IMR-90 (cell line): ENCODE data around the gene CHST8. TPM values are rescaled to one million over a fixed set of nuclear protein-coding genes. Genes with fewer than 3 reads are reported as not detected.

Experiments used
- ATAC-seq: fragments of 200-7000 bp; cut with Tn5 transposase; 2 replicates; pipeline ENCODE4 v1.9.1; 2020; ENCODE audit warnings: low read depth, mild to moderate bottlenecking, moderate library complexity
- BruUV-seq: library from RNA; stranded (reverse); fragments of 400-500 nt; replicated peaks from 2 replicates; lab custom pipeline; 2021; lab: Mats Ljungman, UMichigan
- CTCF ChIA-PET: fragments of 300-600 bp; formaldehyde crosslinking; extraction: SDS; loops from one replicate; lab custom pipeline; 2021; ENCODE audit warnings: antibody characterized with exemption; lab: Yijun Ruan, JAX
- POLR2A ChIA-PET: fragments of 300-600 bp; sonication (Branson Sonifier 250); formaldehyde crosslinking; loops from one replicate; lab custom pipeline; 2022; ENCODE audit warnings: antibody characterized with exemption; ENCODE audit not compliant: unreplicated experiment; lab: Charles Lee
- DNase-seq: peaks from one replicate; pipeline ENCODE4 v3.0.0; 2013
- H2AFZ ChIP-seq: replicated peaks from 2 replicates; pipeline ENCODE3; 2013; ENCODE audit warnings: low read length, mild to moderate bottlenecking; ENCODE audit not compliant: poor library complexity
- H2AK5ac ChIP-seq: 2 replicates; pipeline ENCODE4 v1.6.1; 2013; ENCODE audit warnings: low read depth, low read length, inconsistent platforms
- H2AK9ac ChIP-seq: replicated peaks from 2 replicates; pipeline ENCODE3; 2013; ENCODE audit warnings: mild to moderate bottlenecking, low read depth, low read length, moderate library complexity; ENCODE audit not compliant: poor library complexity
- H2BK120ac ChIP-seq: 2 replicates; pipeline ENCODE4 v1.6.1; 2013; ENCODE audit warnings: low read depth, low read length, inconsistent platforms
- H2BK15ac ChIP-seq: 3 replicates; pipeline ENCODE4 v1.6.1; 2013; ENCODE audit warnings: low read depth, low read length, inconsistent platforms
- H2BK20ac ChIP-seq: 2 replicates; pipeline ENCODE4 v1.6.1; 2013; ENCODE audit warnings: low read depth, mild to moderate bottlenecking, inconsistent platforms, low read length, moderate library complexity
- H2BK5ac ChIP-seq: 2 replicates; pipeline ENCODE4 v1.6.1; 2013; ENCODE audit warnings: mild to moderate bottlenecking, low read depth, low read length, inconsistent platforms; ENCODE audit not compliant: poor library complexity, severe bottlenecking
- H3K14ac ChIP-seq: replicated peaks from 2 replicates; pipeline ENCODE4 v1.6.1; 2013; ENCODE audit warnings: low read depth, low read length, inconsistent platforms
- H3K18ac ChIP-seq: 2 replicates; pipeline ENCODE4 v1.6.1; 2013; ENCODE audit warnings: low read depth, low read length, control low read depth
- H3K23ac ChIP-seq: 2 replicates; pipeline ENCODE4 v1.6.1; 2013; ENCODE audit warnings: low read depth, low read length, inconsistent platforms
- H3K27ac ChIP-seq: 2 replicates; pipeline ENCODE4 v1.5.1; 2013; ENCODE audit warnings: mild to moderate bottlenecking, control low read depth, low read length; ENCODE audit not compliant: insufficient read depth
- H3K27me3 ChIP-seq: 2 replicates; pipeline ENCODE4 v1.6.1; 2013; ENCODE audit warnings: low read length; ENCODE audit not compliant: control insufficient read depth, insufficient read depth
- H3K36me3 ChIP-seq: 2 replicates; pipeline ENCODE4 v1.6.1; 2013; ENCODE audit warnings: low read length, mixed read lengths; ENCODE audit not compliant: control insufficient read depth, insufficient read depth
- H3K4ac ChIP-seq: 2 replicates; pipeline ENCODE4 v1.6.1; 2013; ENCODE audit warnings: low read depth, low read length, inconsistent platforms
- H3K4me1 ChIP-seq: 2 replicates; pipeline ENCODE4 v1.6.1; 2013; ENCODE audit warnings: low read length, mixed read lengths; ENCODE audit not compliant: control insufficient read depth, insufficient read depth
- H3K4me2 ChIP-seq: 2 replicates; pipeline ENCODE4 v1.6.1; 2013; ENCODE audit warnings: low read depth, mild to moderate bottlenecking, control low read depth, low read length, moderate library complexity
- H3K4me3 ChIP-seq: 2 replicates; pipeline ENCODE4 v1.5.1; 2013; ENCODE audit warnings: low read depth, mild to moderate bottlenecking, control low read depth, low read length, moderate library complexity; ENCODE audit not compliant: insufficient read depth
- H3K56ac ChIP-seq: 2 replicates; pipeline ENCODE4 v1.6.1; 2013; ENCODE audit warnings: low read length, inconsistent platforms; ENCODE audit not compliant: insufficient read depth; ENCODE audit errors: extremely low read depth
- H3K79me1 ChIP-seq, 2 experiments: 2 replicates each; pipeline ENCODE4 v1.6.1; 2013; ENCODE audit warnings: low read length in 2 of 2, inconsistent platforms in 1 of 2, low read depth in 1 of 2
- H3K9ac ChIP-seq: 2 replicates; pipeline ENCODE4 v1.6.1; 2013; ENCODE audit warnings: low read depth, low read length, control low read depth
- H3K9me1 ChIP-seq: 2 replicates; pipeline ENCODE4 v1.6.1; 2013; ENCODE audit warnings: low read length, inconsistent platforms; ENCODE audit not compliant: insufficient read depth
- H3K9me3 ChIP-seq: 2 replicates; pipeline ENCODE4 v1.6.1; 2013; ENCODE audit warnings: low read length; ENCODE audit not compliant: control insufficient read depth, insufficient read depth
- H4K20me1 ChIP-seq: 2 replicates; pipeline ENCODE4 v1.6.1; 2013; ENCODE audit warnings: low read length, inconsistent platforms; ENCODE audit not compliant: insufficient read depth
- H4K5ac ChIP-seq: 2 replicates; pipeline ENCODE4 v1.6.1; 2013; ENCODE audit warnings: mild to moderate bottlenecking, low read depth, low read length, control low read depth
- H4K8ac ChIP-seq, 2 experiments: 2 replicates each; pipeline ENCODE4 v1.6.1; 2013; ENCODE audit warnings: low read depth in 2 of 2, low read length in 2 of 2, control low read depth in 1 of 2, inconsistent platforms in 1 of 2
- H4K91ac ChIP-seq: 2 replicates; pipeline ENCODE4 v1.6.1; 2013; ENCODE audit warnings: low read depth, low read length, inconsistent platforms; ENCODE audit not compliant: insufficient read depth
- BHLHE40 ChIP-seq: fragments of 150-350 bp; IDR thresholded peaks from 2 replicates; pipeline ENCODE4 v1.6.1; 2016; ENCODE audit warnings: mild to moderate bottlenecking, low read depth, low read length
- CEBPB ChIP-seq: IDR thresholded peaks from 2 replicates; pipeline ENCODE4 v1.6.1; 2012; ENCODE audit warnings: low read depth, low read length, improper control_type of control experiment
- CHD1 ChIP-seq: IDR thresholded peaks from 2 replicates; pipeline ENCODE4 v1.6.1; 2012; ENCODE audit warnings: low read depth, low read length, improper control_type of control experiment
- FOS ChIP-seq: fragments of 150-350 bp; IDR thresholded peaks from 2 replicates; pipeline ENCODE4 v1.6.1; 2016; ENCODE audit warnings: low read depth, low read length
- MAFK ChIP-seq: IDR thresholded peaks from 2 replicates; pipeline ENCODE4 v1.6.1; 2012; ENCODE audit warnings: low read depth, low read length, improper control_type of control experiment
- MAZ ChIP-seq: IDR thresholded peaks from 2 replicates; pipeline ENCODE4 v1.6.1; 2012; ENCODE audit warnings: low read depth, mild to moderate bottlenecking, low read length, improper control_type of control experiment, moderate library complexity, borderline replicate concordance
- MXI1 ChIP-seq: IDR thresholded peaks from 2 replicates; pipeline ENCODE4 v1.6.1; 2012; ENCODE audit warnings: low read depth, mild to moderate bottlenecking, low read length, moderate library complexity, borderline replicate concordance
- NFE2L2 ChIP-seq: fragments of 150-350 bp; IDR thresholded peaks from 2 replicates; pipeline ENCODE4 v1.6.1; 2016; ENCODE audit warnings: low read depth, mild to moderate bottlenecking, low read length
- POLR2A ChIP-seq: IDR thresholded peaks from 2 replicates; pipeline ENCODE4 v1.6.1; 2012; ENCODE audit warnings: mild to moderate bottlenecking, low read depth, low read length
- RAD21 ChIP-seq: IDR thresholded peaks from 2 replicates; pipeline ENCODE4 v1.6.1; 2012; ENCODE audit warnings: low read length, improper control_type of control experiment
- RCOR1 ChIP-seq: IDR thresholded peaks from 2 replicates; pipeline ENCODE4 v1.6.1; 2012; ENCODE audit warnings: mild to moderate bottlenecking, low read length, improper control_type of control experiment; ENCODE audit not compliant: insufficient replicate concordance
- RFX5 ChIP-seq: IDR thresholded peaks from 2 replicates; pipeline ENCODE4 v1.8.0; 2012; ENCODE audit warnings: low read depth, mild to moderate bottlenecking, low read length, moderate library complexity
- SMC3 ChIP-seq: fragments of 150-350 bp; IDR thresholded peaks from 2 replicates; pipeline ENCODE4 v1.6.1; 2016; ENCODE audit warnings: low read depth, mild to moderate bottlenecking, antibody characterized with exemption, low read length, moderate library complexity
- WGBS, 2 experiments: methylation state at CpG; one replicate each; pipeline versions ENCODE4 v1.1.5 to v1.1.7; 2013; ENCODE audit warnings: missing lambda C conversion rate in 2 of 2; ENCODE audit not compliant: insufficient read length in 1 of 2; ENCODE audit errors: extremely low coverage in 2 of 2; 5-methylcytosine and 5-hydroxymethylcytosine counted together
- dilution Hi-C: fragments of 300-500 bp; cut with HindIII; formaldehyde crosslinking; loops from one replicate; pipeline ENCODE4 v1.14.3; 2018; ENCODE audit warnings: low sequenced_read_pairs; ENCODE audit not compliant: unreplicated experiment
- in situ Hi-C: fragments of 300-500 bp; cut with MboI; formaldehyde crosslinking; loops from 3 replicates; pipeline ENCODE4 v1.14.3; 2019; ENCODE audit warnings: low sequenced_read_pairs, inconsistent platforms, mixed read lengths
- intact Hi-C: fragments of 100-400 bp; cut with micrococcal nuclease; formaldehyde crosslinking; loops from 2 replicates; pipeline ENCODE4 v1.10.0; 2022
- polyA plus RNA-seq, 3 experiments: library from polyadenylated mRNA; depleted of rRNA; stranded (reverse); fragments of >200 nt; gene quantifications; 2 replicates each; pipeline ENCODE4 v1.2.3, GENCODE V29; 2012; ENCODE audit warnings: low replicate concordance in 1 of 3
- total RNA-seq: library from RNA; depleted of rRNA; stranded (reverse); fragments of >200 nt; gene quantifications from 2 replicates; pipeline ENCODE4 v1.2.3, GENCODE V29; 2012
- TF ChIP-seq, protein P1 (sequence below): fragments of 150-350 bp; IDR thresholded peaks from 2 replicates; pipeline ENCODE4 v1.6.1; 2017; ENCODE audit warnings: mild to moderate bottlenecking, antibody characterized with exemption, low read length, low read depth
- TF ChIP-seq, protein P2 (sequence below): conservative IDR thresholded peaks from 2 replicates; pipeline ENCODE4 v1.5.1; 2012; ENCODE audit warnings: mild to moderate bottlenecking, low read depth, low read length, improper control_type of control experiment
- TF ChIP-seq, protein P3 (sequence below): fragments of 150-350 bp; IDR thresholded peaks from 2 replicates; pipeline ENCODE4 v1.6.1; 2016; ENCODE audit warnings: low read depth, mild to moderate bottlenecking, low read length, moderate library complexity, borderline replicate concordance

CHST8 gene
- total and polyA plus RNA-seq, 2 of the 4 experiments (the other 2 are of a cell fraction) = not detected

DNA sequence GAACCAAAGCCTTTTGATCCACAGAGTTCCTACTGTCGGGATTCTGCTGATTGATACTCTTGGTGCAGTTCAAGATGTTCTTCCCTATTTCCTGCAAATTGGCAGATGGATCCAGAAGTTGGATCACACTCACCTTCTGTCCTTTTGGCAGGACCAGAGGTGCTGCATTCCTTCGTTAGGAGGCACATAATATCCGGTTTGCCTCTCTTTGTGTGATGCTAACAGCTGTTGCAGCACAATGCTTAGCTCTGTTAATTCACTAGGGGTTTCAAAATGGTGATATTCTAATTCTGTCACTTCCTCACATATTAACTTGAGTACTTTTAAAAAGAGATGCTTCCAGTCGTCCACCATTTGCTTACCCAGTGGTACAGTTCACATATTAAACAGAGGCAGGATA lies 15.2 kb upstream of the CHST8 start:
- no TSS peak for BruUV-seq
- no peak overlapping the region for H2BK15ac ChIP-seq
- no peaks in the 10 kb centered on the region for H3K79me1 ChIP-seq
- no peak overlapping the region for H3K23ac ChIP-seq
- no peaks in the 10 kb centered on the region for H4K20me1 ChIP-seq
- peaks cover 6% of the 10 kb centered on the region for H3K9me3 ChIP-seq
- H4K5ac ChIP-seq = no peak overlapping the region
- H3K36me3 ChIP-seq = no peaks in the 10 kb centered on the region
- intact Hi-C loops (no loop called here), in situ Hi-C loops (no loop called here), dilution Hi-C loops (no loop called here)
- no peaks in the 10 kb centered on the region for H3K4me1 ChIP-seq
- no peak overlapping the region for H3K4me2 ChIP-seq
- no peak overlapping the region for H2AK9ac ChIP-seq
- no peak overlapping the region for H2AK5ac ChIP-seq
- H2BK5ac ChIP-seq = no peak overlapping the region
- no peak overlapping the region for H4K8ac ChIP-seq
- ChIA-PET CTCF (no interaction called here), POLR2A (no interaction called here)
- H2AFZ ChIP-seq = no peak overlapping the region
- DNase-seq (no peak), ATAC-seq (no peak)
- no peak overlapping the region for H3K14ac ChIP-seq
- H3K27me3 ChIP-seq = no peaks in the 10 kb centered on the region
- H3K27ac ChIP-seq = no peak overlapping the region
- TF ChIP-seq, protein P1, sequence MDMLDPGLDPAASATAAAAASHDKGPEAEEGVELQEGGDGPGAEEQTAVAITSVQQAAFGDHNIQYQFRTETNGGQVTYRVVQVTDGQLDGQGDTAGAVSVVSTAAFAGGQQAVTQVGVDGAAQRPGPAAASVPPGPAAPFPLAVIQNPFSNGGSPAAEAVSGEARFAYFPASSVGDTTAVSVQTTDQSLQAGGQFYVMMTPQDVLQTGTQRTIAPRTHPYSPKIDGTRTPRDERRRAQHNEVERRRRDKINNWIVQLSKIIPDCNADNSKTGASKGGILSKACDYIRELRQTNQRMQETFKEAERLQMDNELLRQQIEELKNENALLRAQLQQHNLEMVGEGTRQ = no peak
- TF ChIP-seq CHD1 (no peak), SMC3 (no peak), MAZ (no peak), RFX5 (no peak), MXI1 (no peak), CEBPB (no peak), NFE2L2 (no peak), MAFK (no peak), POLR2A (no peak), FOS (no peak), RAD21 (no peak), RCOR1 (no peak), BHLHE40 (no peak)
- TF ChIP-seq, protein P2, sequence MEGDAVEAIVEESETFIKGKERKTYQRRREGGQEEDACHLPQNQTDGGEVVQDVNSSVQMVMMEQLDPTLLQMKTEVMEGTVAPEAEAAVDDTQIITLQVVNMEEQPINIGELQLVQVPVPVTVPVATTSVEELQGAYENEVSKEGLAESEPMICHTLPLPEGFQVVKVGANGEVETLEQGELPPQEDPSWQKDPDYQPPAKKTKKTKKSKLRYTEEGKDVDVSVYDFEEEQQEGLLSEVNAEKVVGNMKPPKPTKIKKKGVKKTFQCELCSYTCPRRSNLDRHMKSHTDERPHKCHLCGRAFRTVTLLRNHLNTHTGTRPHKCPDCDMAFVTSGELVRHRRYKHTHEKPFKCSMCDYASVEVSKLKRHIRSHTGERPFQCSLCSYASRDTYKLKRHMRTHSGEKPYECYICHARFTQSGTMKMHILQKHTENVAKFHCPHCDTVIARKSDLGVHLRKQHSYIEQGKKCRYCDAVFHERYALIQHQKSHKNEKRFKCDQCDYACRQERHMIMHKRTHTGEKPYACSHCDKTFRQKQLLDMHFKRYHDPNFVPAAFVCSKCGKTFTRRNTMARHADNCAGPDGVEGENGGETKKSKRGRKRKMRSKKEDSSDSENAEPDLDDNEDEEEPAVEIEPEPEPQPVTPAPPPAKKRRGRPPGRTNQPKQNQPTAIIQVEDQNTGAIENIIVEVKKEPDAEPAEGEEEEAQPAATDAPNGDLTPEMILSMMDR = no peak
- TF ChIP-seq, protein P3, sequence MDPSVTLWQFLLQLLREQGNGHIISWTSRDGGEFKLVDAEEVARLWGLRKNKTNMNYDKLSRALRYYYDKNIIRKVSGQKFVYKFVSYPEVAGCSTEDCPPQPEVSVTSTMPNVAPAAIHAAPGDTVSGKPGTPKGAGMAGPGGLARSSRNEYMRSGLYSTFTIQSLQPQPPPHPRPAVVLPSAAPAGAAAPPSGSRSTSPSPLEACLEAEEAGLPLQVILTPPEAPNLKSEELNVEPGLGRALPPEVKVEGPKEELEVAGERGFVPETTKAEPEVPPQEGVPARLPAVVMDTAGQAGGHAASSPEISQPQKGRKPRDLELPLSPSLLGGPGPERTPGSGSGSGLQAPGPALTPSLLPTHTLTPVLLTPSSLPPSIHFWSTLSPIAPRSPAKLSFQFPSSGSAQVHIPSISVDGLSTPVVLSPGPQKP = no peak
- WGBS, 2 experiments = no CpG with 5 or more reads among the region's 4 CpGs
- no peak overlapping the region for H2BK120ac ChIP-seq
- no peak overlapping the region for H3K18ac ChIP-seq
- H3K9ac ChIP-seq = no peak overlapping the region
- no peak overlapping the region for H3K56ac ChIP-seq
- no peak overlapping the region for H4K91ac ChIP-seq
- H3K4me3 ChIP-seq = no peak overlapping the region
- no peak overlapping the region for H3K4ac ChIP-seq
- no peak overlapping the region for H2BK20ac ChIP-seq
- no peaks in the 10 kb centered on the region for H3K9me1 ChIP-seq
